ENCODE data around the gene TTC31.
A peak's percentile ranks its signal among the peaks of the same experiment; 100 is the strongest.
"Not testable (repeated sequence)": the region's sequence is repeated elsewhere in the genome, so short reads cannot be mapped to it uniquely, and the experiment has no call there.

TTC31 gene

GRCh38 chr2:74482801-74483674 lies at the start of gene TTC31, which contains the start of gene CCDC142:
TTC31 (plus strand) TSS chr2:74483081; CDS start chr2:74483096, 15 bp downstream.
CCDC142 (minus strand) TSS chr2:74482998; CDS start chr2:74482837, 161 bp downstream.
- DNase-seq = peak; percentile 93

- DNase-seq = no peak
These were observed 46.6 kb upstream of the TTC31 start for GRCh38 chr2:74436111-74436805.

- no peak for DNase-seq
These were observed 45.8 kb upstream of the TTC31 start for GRCh38 chr2:74436848-74437695.

- no peak for DNase-seq
These were observed 44.6 kb upstream of the TTC31 start for GRCh38 chr2:74438248-74438647.

- no peak for DNase-seq
These were observed 43.5 kb upstream of the TTC31 start for GRCh38 chr2:74439373-74439772.

GRCh38 chr2:74439803-74440377 lies 43.0 kb upstream of the TTC31 start:
- DNase-seq = no peak

- peak; percentile 75 for DNase-seq
These were observed 42.3 kb upstream of the TTC31 start for GRCh38 chr2:74440378-74441169.

- DNase-seq = no peak
These were observed 41.7 kb upstream of the TTC31 start for GRCh38 chr2:74441170-74441689.

- peak; percentile 75 for DNase-seq
These were observed 41.0 kb upstream of the TTC31 start, which contains the start of gene RTKN for GRCh38 chr2:74441690-74442482. RTKN (minus strand) TSS chr2:74441937; CDS start chr2:74441816, 121 bp downstream.

GRCh38 chr2:74442483-74443297 lies 40.2 kb upstream of the TTC31 start:
- DNase-seq = not testable (repeated sequence)

- DNase-seq = no peak
These were observed 38.2 kb upstream of the TTC31 start for GRCh38 chr2:74444498-74445318.

GRCh38 chr2:74447230-74447999 lies 35.5 kb upstream of the TTC31 start:
- DNase-seq = no peak

- no peak for DNase-seq
These were observed 34.1 kb upstream of the TTC31 start for GRCh38 chr2:74448771-74449170.

- no peak for DNase-seq
These were observed 32.2 kb upstream of the TTC31 start for GRCh38 chr2:74450570-74451190.

GRCh38 chr2:74454654-74455511 lies 28.0 kb upstream of the TTC31 start, which contains the start of gene INO80B:
INO80B (plus strand) TSS chr2:74455087; CDS start chr2:74455117, 30 bp downstream.
- DNase-seq = peak; percentile 90

GRCh38 chr2:74457129-74457548 lies 25.7 kb upstream of the TTC31 start:
- peak; percentile 61 for DNase-seq
